Measurements from ENCODE around the gene SNX25. TPM values are rescaled to one million over a fixed set of nuclear protein-coding genes. Genes with fewer than 3 reads are reported as not detected.

SNX25 gene
- total and polyA plus RNA-seq, 2 of the 13 experiments (the other 11 are each of a cell fraction or from before 2014, with no cell fraction given): 23.4 to 23.5 TPM

DNA sequence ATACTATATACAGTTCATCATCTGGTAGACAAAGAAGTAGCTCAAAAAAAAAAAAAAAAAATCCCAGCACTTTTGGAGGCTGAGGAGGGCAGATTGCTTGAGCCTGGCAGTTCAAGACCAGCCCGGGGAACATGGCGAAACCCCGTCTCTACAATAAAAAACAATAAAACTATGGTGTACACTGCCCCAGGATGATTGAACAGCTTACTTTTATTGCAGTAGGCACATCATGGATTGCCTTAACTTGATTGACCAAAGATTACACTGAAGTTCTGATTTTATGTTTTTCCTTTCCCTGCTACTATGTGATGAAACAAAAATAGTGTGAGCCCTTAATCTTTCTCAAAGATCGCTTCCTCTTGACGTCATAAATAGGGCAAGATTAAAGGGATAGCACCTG, 60.6 kb downstream of the SNX25 start:
- WGBS (ENCODE audit: low lambda C conversion rate): 98% methylated on average over 5 of the region's 5 CpGs
- Histone ChIP-seq H3K9ac (ENCODE audit: insufficient read depth, low read depth, low read length) (no peak overlapping the region), H4K20me1 (ENCODE audit: insufficient read depth, low read length) (no peaks in the 10 kb centered on the region; the same call in 1 of the 2 replicates), H3K36me3 (replicated peaks in 1 of 2; ENCODE audit: control insufficient read depth in 1 of 2, insufficient read depth in 2 of 2, low read length in 2 of 2) (peaks cover 5 to 44% of the 10 kb centered on the region in 2 experiments; a peak in 3 of 5 replicates), H3K27me3 (ENCODE audit: control insufficient read depth in 1 of 2, insufficient read depth in 2 of 2, low read length in 2 of 2) (no peaks in the 10 kb centered on the region), H2AFZ (ENCODE audit: low read length) (no peak overlapping the region), H3K9me3 (ENCODE audit: low read length) (no peaks in the 10 kb centered on the region), H3K4me3 (replicated peaks in 1 of 3; ENCODE audit: insufficient read depth in 1 of 3, low read depth in 2 of 3, low read length in 3 of 3) (no peak overlapping the region), H3K4me1 (ENCODE audit: insufficient read depth, low read length) (peaks cover 31% of the 10 kb centered on the region), H3K79me2 (ENCODE audit: insufficient read depth, low read length) (no peaks in the 10 kb centered on the region), H3K4me2 (ENCODE audit: low read depth, low read length) (no peak overlapping the region), H3K27ac (ENCODE audit: extremely low read length, insufficient read depth, low read length) (no peak overlapping the region)
- no peak for DNase-seq (ENCODE audit: low spot score)
- CTCF ChIA-PET (ENCODE audit: low intra/inter-chr PET ratio, low total read pairs): no interaction called here
- intact Hi-C loops (cut with micrococcal nuclease; ENCODE audit: unreplicated experiment): no loop called here
- FAIRE-seq: no peak
- in situ Hi-C loops (cut with HindIII; ENCODE audit: extremely low pct_ligation_motif_present, low pct_unique_long_range_greater_than_20kb): no loop called here
- no TSS peak for BruUV-seq (replicated peaks)
- no peak for ATAC-seq
- POLR2A ChIA-PET: no interaction called here
- TF ChIP-seq SNRNP70 (IDR thresholded peaks at IDR 0.05; ENCODE audit: low read depth, low read length) (no peak), ZNF749 (CRISPR knock-in tag; IDR thresholded peaks at IDR 0.05; ENCODE audit: borderline replicate concordance) (no peak), HOXA9 (CRISPR knock-in tag; IDR thresholded peaks at IDR 0.05; ENCODE audit: borderline replicate concordance) (no peak), NBN (conservative IDR thresholded peaks at IDR 0.05) (no peak), HNRNPH1 (optimal IDR thresholded peaks at IDR 0.05; ENCODE audit: low read depth, low read length) (no peak), CREB1 (IDR thresholded peaks at IDR 0.05) (no peak), CREB1 (CRISPR knock-in tag; IDR thresholded peaks at IDR 0.05) (no peak), NFKBIZ (CRISPR knock-in tag; IDR thresholded peaks at IDR 0.05) (no peak), PRPF4 (IDR thresholded peaks at IDR 0.05; ENCODE audit: low read depth, low read length, poor library complexity, severe bottlenecking) (no peak), HMG20A (CRISPR knock-in tag; IDR thresholded peaks at IDR 0.05; ENCODE audit: borderline replicate concordance) (no peak), MAZ (IDR thresholded peaks at IDR 0.05; ENCODE audit: borderline replicate concordance, low read depth, low read length) (no peak), MAZ (CRISPR knock-in tag; IDR thresholded peaks at IDR 0.05; ENCODE audit: low read depth) (no peak)
- TF ChIP-seq, protein P1, sequence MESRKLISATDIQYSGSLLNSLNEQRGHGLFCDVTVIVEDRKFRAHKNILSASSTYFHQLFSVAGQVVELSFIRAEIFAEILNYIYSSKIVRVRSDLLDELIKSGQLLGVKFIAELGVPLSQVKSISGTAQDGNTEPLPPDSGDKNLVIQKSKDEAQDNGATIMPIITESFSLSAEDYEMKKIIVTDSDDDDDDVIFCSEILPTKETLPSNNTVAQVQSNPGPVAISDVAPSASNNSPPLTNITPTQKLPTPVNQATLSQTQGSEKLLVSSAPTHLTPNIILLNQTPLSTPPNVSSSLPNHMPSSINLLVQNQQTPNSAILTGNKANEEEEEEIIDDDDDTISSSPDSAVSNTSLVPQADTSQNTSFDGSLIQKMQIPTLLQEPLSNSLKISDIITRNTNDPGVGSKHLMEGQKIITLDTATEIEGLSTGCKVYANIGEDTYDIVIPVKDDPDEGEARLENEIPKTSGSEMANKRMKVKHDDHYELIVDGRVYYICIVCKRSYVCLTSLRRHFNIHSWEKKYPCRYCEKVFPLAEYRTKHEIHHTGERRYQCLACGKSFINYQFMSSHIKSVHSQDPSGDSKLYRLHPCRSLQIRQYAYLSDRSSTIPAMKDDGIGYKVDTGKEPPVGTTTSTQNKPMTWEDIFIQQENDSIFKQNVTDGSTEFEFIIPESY (CRISPR knock-in tag; IDR thresholded peaks at IDR 0.05): no peak
- TF ChIP-seq, protein P2, sequence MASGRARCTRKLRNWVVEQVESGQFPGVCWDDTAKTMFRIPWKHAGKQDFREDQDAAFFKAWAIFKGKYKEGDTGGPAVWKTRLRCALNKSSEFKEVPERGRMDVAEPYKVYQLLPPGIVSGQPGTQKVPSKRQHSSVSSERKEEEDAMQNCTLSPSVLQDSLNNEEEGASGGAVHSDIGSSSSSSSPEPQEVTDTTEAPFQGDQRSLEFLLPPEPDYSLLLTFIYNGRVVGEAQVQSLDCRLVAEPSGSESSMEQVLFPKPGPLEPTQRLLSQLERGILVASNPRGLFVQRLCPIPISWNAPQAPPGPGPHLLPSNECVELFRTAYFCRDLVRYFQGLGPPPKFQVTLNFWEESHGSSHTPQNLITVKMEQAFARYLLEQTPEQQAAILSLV (CRISPR knock-in tag; IDR thresholded peaks at IDR 0.05; ENCODE audit: borderline replicate concordance): no peak
- TF ChIP-seq, protein P3, sequence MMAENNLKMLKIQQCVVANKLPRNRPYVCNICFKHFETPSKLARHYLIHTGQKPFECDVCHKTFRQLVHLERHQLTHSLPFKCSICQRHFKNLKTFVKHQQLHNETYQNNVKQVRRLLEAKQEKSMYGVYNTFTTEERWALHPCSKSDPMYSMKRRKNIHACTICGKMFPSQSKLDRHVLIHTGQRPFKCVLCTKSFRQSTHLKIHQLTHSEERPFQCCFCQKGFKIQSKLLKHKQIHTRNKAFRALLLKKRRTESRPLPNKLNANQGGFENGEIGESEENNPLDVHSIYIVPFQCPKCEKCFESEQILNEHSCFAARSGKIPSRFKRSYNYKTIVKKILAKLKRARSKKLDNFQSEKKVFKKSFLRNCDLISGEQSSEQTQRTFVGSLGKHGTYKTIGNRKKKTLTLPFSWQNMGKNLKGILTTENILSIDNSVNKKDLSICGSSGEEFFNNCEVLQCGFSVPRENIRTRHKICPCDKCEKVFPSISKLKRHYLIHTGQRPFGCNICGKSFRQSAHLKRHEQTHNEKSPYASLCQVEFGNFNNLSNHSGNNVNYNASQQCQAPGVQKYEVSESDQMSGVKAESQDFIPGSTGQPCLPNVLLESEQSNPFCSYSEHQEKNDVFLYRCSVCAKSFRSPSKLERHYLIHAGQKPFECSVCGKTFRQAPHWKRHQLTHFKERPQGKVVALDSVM (CRISPR knock-in tag; IDR thresholded peaks at IDR 0.05): no peak
- TF ChIP-seq, protein P4, sequence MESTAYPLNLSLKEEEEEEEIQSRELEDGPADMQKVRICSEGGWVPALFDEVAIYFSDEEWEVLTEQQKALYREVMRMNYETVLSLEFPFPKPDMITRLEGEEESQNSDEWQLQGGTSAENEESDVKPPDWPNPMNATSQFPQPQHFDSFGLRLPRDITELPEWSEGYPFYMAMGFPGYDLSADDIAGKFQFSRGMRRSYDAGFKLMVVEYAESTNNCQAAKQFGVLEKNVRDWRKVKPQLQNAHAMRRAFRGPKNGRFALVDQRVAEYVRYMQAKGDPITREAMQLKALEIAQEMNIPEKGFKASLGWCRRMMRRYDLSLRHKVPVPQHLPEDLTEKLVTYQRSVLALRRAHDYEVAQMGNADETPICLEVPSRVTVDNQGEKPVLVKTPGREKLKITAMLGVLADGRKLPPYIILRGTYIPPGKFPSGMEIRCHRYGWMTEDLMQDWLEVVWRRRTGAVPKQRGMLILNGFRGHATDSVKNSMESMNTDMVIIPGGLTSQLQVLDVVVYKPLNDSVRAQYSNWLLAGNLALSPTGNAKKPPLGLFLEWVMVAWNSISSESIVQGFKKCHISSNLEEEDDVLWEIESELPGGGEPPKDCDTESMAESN (CRISPR knock-in tag; conservative IDR thresholded peaks at IDR 0.05): no peak
- TF ChIP-seq, protein P5, sequence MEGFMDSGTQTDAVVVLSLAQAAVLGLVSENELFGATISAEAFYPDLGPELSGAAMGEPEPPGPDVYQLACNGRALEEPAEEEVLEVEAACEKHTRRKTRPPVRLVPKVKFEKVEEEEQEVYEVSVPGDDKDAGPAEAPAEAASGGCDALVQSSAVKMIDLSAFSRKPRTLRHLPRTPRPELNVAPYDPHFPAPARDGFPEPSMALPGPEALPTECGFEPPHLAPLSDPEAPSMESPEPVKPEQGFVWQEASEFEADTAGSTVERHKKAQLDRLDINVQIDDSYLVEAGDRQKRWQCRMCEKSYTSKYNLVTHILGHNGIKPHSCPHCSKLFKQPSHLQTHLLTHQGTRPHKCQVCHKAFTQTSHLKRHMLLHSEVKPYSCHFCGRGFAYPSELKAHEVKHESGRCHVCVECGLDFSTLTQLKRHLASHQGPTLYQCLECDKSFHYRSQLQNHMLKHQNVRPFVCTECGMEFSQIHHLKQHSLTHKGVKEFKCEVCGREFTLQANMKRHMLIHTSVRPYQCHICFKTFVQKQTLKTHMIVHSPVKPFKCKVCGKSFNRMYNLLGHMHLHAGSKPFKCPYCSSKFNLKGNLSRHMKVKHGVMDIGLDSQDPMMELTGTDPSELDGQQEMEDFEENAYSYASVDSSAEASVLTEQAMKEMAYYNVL (CRISPR knock-in tag; IDR thresholded peaks at IDR 0.05; ENCODE audit: borderline replicate concordance): no peak
